Tibial nerve (tissue), 3 donors: Measurements from ENCODE around the gene ATRNL1.

ENCODE experiments used
- POLR2A ChIP-seq, 2 donors: fragments of 450-650 bp; IDR thresholded peaks; one replicate each; pipeline ENCODE4 v1.6.1; 2017; ENCODE audit warnings: antibody characterized with exemption in 2 of 2, mild to moderate bottlenecking in 2 of 2, moderate library complexity in 2 of 2
- TF ChIP-seq, protein P1 (sequence below), 5 experiments: fragments of 200-600 bp in 3 of 5; fragments of 450-650 bp in 2 of 5; sonication (generic) in 3 of 5; IDR thresholded peaks; one replicate each; pipeline ENCODE4 v1.5.1; 2016 to 2019; ENCODE audit warnings: antibody characterized with exemption in 5 of 5, mild to moderate bottlenecking in 3 of 5, moderate library complexity in 2 of 5

DNA sequence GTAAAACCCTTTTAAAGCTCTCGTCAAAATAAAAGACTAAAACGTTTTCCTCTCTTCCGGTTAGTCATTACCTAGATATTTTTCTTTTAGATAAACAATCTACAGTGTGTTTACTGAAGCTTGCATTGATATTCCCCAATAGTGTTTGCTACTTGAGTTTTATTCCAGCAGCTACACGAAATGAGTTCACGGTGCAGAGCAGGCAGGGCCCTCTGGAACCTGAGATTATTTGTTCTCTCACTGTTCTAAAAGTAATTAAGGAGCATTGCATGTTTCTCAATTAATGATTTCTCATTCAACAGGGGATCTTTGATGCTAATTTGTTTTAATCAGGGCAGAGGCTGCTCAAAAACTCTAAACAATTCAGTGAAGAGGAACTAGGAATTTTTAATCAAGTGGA is 860.1 kb downstream of the ATRNL1 start:
- TF ChIP-seq, protein P1, sequence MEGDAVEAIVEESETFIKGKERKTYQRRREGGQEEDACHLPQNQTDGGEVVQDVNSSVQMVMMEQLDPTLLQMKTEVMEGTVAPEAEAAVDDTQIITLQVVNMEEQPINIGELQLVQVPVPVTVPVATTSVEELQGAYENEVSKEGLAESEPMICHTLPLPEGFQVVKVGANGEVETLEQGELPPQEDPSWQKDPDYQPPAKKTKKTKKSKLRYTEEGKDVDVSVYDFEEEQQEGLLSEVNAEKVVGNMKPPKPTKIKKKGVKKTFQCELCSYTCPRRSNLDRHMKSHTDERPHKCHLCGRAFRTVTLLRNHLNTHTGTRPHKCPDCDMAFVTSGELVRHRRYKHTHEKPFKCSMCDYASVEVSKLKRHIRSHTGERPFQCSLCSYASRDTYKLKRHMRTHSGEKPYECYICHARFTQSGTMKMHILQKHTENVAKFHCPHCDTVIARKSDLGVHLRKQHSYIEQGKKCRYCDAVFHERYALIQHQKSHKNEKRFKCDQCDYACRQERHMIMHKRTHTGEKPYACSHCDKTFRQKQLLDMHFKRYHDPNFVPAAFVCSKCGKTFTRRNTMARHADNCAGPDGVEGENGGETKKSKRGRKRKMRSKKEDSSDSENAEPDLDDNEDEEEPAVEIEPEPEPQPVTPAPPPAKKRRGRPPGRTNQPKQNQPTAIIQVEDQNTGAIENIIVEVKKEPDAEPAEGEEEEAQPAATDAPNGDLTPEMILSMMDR (IDR thresholded peaks at IDR 0.05), result no peak
- no peak for TF ChIP-seq POLR2A (IDR thresholded peaks at IDR 0.05)
